Osteocyte (in vitro differentiated cells): ENCODE data around the gene TMIGD1. TPM values are rescaled to one million over a fixed set of nuclear protein-coding genes. Genes with fewer than 3 reads are reported as not detected.

ENCODE experiments used
- DNase-seq: peaks from one replicate; pipeline ENCODE4 v3.0.0; 2021; ENCODE audit warnings: mixed read lengths; ENCODE audit not compliant: unreplicated experiment; ENCODE audit errors: extremely low spot score
- H3K27ac Mint-ChIP-seq: one replicate; pipeline ENCODE4 v1.8.0; 2021; ENCODE audit warnings: mild to moderate bottlenecking, mixed read lengths; ENCODE audit not compliant: unreplicated experiment
- H3K27me3 Mint-ChIP-seq: one replicate; pipeline ENCODE4 v1.8.0; 2021; ENCODE audit warnings: mixed read lengths; ENCODE audit not compliant: unreplicated experiment
- H3K36me3 Mint-ChIP-seq: one replicate; pipeline ENCODE4 v1.8.0; 2021; ENCODE audit warnings: mixed read lengths; ENCODE audit not compliant: unreplicated experiment
- H3K4me1 Mint-ChIP-seq: one replicate; pipeline ENCODE4 v1.8.0; 2021; ENCODE audit warnings: mixed read lengths; ENCODE audit not compliant: unreplicated experiment
- H3K4me3 Mint-ChIP-seq: one replicate; pipeline ENCODE4 v1.8.0; 2021; ENCODE audit warnings: mild to moderate bottlenecking, moderate library complexity, mixed read lengths; ENCODE audit not compliant: unreplicated experiment
- H3K9me3 Mint-ChIP-seq: one replicate; pipeline ENCODE4 v1.8.0; 2021; ENCODE audit warnings: mixed read lengths; ENCODE audit not compliant: unreplicated experiment
- total RNA-seq: library from RNA; stranded (reverse); gene quantifications from 2 replicates; pipeline ENCODE4 v1.2.1, GENCODE V29; 2021
- TF ChIP-seq, protein P1 (sequence below): fragments of 200-600 bp; sonication (generic); IDR thresholded peaks from 2 replicates; pipeline ENCODE4 v1.5.0; 2021; ENCODE audit warnings: antibody characterized with exemption, mild to moderate bottlenecking, moderate library complexity

Gene TMIGD1
- total RNA-seq, 1 donor from 2014 or later: not detected

DNA sequence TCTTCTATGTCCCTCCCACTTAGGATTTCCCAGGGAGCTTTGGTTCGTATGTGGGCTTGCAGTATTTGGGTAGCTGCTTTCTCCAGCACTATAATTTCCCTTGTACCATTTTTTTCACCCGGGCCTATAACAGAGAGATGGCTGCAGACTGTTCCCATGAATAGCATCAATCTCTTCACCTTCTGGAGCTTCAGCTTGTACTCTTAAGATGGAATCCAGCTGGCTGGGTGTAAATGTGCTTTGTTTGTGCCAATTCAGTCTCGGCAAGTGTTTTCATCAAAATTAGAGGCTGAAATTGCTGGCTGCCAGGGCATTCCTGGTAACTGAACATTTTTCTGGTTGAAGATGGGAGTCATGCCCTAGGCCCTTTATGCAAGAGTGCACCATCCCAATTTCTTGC, 32.7 kb upstream of the TMIGD1 start:
- Mint-ChIP-seq H3K27me3 (peaks cover 19% of the 10 kb centered on the region), H3K9me3 (no peaks in the 10 kb centered on the region), H3K27ac (no peak overlapping the region), H3K4me1 (peaks cover 5% of the 10 kb centered on the region), H3K36me3 (no peaks in the 10 kb centered on the region), H3K4me3 (no peak overlapping the region)
- no peak for DNase-seq
- TF ChIP-seq, protein P1, sequence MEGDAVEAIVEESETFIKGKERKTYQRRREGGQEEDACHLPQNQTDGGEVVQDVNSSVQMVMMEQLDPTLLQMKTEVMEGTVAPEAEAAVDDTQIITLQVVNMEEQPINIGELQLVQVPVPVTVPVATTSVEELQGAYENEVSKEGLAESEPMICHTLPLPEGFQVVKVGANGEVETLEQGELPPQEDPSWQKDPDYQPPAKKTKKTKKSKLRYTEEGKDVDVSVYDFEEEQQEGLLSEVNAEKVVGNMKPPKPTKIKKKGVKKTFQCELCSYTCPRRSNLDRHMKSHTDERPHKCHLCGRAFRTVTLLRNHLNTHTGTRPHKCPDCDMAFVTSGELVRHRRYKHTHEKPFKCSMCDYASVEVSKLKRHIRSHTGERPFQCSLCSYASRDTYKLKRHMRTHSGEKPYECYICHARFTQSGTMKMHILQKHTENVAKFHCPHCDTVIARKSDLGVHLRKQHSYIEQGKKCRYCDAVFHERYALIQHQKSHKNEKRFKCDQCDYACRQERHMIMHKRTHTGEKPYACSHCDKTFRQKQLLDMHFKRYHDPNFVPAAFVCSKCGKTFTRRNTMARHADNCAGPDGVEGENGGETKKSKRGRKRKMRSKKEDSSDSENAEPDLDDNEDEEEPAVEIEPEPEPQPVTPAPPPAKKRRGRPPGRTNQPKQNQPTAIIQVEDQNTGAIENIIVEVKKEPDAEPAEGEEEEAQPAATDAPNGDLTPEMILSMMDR: no peak

DNA sequence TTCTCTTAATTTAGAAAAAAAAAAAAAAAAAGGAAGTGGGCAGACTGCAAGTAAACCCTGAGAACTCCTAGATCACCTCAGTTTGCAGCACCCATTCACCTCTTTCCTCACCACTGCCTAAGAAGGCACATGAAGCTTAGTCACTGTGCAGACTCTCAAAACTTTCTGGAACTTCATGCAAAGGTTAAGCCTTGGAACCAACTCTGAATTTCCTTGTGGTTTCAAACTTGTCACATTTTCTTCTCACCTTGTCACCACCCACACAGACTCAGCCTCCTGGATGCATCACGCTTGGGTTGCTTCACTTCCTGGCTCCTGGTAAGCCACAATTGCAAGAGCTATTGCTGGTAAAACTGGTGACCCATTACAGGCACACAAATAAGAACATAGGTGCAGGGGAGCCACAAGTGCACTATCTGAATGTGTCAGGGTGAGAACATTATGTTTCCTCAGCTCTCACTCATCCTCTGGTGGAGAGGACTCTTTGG, 29.9 kb upstream of the TMIGD1 start:
- Mint-ChIP-seq H3K36me3 (no peaks in the 10 kb centered on the region), H3K27me3 (peaks cover 17% of the 10 kb centered on the region), H3K27ac (no peak overlapping the region), H3K4me3 (no peak overlapping the region), H3K4me1 (peaks cover 3% of the 10 kb centered on the region), H3K9me3 (peaks cover 3% of the 10 kb centered on the region)
- DNase-seq: no peak
- TF ChIP-seq, protein P1: no peak

DNA sequence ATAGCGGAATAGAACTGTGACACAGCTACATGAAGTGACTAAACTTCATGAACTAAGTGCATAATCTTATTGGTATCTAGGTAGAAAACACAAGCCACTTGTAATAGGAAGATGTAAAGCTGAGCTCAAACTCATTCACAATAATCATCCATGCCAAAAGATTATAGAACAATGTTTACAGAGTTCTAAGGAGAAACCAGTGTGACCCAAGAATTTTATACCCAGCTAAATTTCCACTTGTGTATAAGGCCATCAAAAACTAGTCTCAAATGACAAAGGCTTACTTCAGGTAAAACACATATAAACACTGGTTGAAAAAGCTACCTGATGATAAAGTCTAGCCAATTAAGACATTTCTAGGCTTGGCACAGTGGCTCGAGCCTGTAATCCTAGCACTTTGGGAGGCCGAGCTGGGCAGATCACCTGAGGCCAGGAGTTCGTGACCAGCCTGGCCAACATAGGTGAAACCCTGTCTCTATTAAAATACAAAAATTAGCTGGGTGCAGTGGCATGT, 28.0 kb upstream of the TMIGD1 start:
- peaks cover 3% of the 10 kb centered on the region for H3K9me3 Mint-ChIP-seq
- peaks cover 19% of the 10 kb centered on the region for H3K27me3 Mint-ChIP-seq
- TF ChIP-seq, protein P1: no peak
- no peaks in the 10 kb centered on the region for H3K36me3 Mint-ChIP-seq
- no peak for DNase-seq
- H3K4me1 Mint-ChIP-seq: no peaks in the 10 kb centered on the region
- H3K4me3 Mint-ChIP-seq: no peak overlapping the region
- H3K27ac Mint-ChIP-seq: no peak overlapping the region

DNA sequence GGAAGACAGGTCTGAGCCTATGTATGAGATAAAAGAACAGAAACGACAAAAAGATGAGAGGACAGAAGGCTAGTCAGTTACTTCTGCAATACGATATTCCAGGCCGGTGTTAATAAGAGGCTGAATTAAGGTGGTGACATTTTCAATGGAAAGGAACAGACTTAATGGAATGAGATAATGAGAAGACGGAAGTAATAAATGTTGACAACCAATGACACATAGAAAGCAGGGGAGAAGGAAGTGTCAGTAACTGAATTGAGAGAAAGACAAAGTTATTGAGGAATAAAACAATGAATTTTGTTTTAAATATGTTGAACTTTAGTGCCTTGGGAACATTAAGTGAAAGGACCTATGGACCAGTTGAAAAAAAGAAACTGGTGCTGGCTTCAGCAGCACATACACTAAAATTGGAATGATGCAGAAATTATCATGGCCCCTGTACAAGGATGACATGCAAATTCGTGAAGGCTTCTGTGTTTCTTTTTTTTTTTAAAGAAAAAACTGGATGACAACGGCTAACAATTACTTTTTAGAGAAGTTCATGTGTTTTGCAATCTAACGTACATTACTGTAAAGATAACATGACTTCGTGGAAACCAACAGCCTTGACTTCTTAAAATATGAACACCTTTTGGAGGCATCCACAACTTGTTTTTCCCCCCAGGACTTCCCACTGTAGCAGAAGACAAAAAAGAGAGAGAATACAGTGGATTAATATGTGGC, 26.4 kb upstream of the TMIGD1 start:
- Mint-ChIP-seq H3K27me3 (peaks cover 15% of the 10 kb centered on the region), H3K4me1 (no peaks in the 10 kb centered on the region), H3K4me3 (no peak overlapping the region), H3K9me3 (peaks cover 3% of the 10 kb centered on the region), H3K36me3 (no peaks in the 10 kb centered on the region), H3K27ac (no peak overlapping the region)
- DNase-seq: no peak
- TF ChIP-seq, protein P1: no peak

DNA sequence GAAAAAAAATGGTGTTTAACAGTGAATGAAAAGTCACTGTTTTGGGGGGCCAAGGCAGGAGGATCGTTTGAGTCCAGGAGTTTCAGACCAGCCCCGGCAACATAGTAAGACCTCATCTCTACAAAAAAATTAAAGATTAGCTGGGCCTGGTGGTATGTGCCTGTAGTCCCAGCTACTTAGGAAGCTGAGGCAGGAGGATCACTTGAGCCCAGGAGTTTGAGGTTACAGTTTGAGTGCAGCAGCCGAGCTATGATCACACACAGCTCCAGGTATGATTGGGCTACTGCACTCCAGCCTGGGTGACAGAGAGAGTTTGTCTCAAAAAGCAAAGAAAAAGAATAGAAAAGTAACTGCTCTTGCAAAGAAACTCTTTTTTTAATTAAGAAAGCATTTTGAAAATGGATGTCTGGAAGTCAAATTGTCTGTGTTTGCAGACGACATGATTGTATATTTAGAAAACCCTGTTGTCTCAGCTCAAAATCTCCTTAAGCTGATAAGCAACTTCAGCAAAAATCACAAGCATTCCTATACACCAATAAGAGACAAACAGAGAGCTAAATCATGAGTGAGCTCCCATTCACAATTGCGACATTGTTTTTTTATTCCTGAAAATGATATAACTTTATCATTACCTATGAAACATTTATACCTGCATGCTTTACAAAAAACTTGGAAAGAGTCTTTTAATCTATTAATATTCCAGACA, 24.4 kb upstream of the TMIGD1 start:
- Mint-ChIP-seq H3K4me1 (no peaks in the 10 kb centered on the region), H3K9me3 (peaks cover 3% of the 10 kb centered on the region), H3K36me3 (no peaks in the 10 kb centered on the region), H3K27me3 (peaks cover 20% of the 10 kb centered on the region), H3K4me3 (no peak overlapping the region), H3K27ac (no peak overlapping the region)
- TF ChIP-seq, protein P1: no peak
- DNase-seq: no peak
